Upper lobe of left lung (tissue), 4 donors: Measurements from ENCODE around the gene MUCL3.

Source experiments
- CTCF ChIP-seq, 6 experiments: fragments of 450-650 bp in 4 of 6; fragments of 200-600 bp in 2 of 6; sonication (generic) in 2 of 6; IDR thresholded peaks; one replicate each; pipeline ENCODE4 v1.5.1; 2016 to 2019; ENCODE audit warnings: antibody characterized with exemption in 6 of 6
- EP300 ChIP-seq, 4 donors: sonication (generic); formaldehyde crosslinking; IDR thresholded peaks; one replicate each; pipeline ENCODE4 v1.5.1; 2017; ENCODE audit warnings: antibody characterized with exemption in 4 of 4, control low read depth in 2 of 4
- POLR2A ChIP-seq, 4 donors: fragments of 450-650 bp; IDR thresholded peaks; one replicate each; pipeline ENCODE4 v1.5.1; 2016 to 2017; ENCODE audit warnings: antibody characterized with exemption in 4 of 4, mild to moderate bottlenecking in 2 of 4
- POLR2AphosphoS5 ChIP-seq, 2 donors: sonication (generic); formaldehyde crosslinking; IDR thresholded peaks; one replicate each; pipeline ENCODE4 v1.5.1; 2017; ENCODE audit warnings: antibody characterized with exemption in 2 of 2

DNA sequence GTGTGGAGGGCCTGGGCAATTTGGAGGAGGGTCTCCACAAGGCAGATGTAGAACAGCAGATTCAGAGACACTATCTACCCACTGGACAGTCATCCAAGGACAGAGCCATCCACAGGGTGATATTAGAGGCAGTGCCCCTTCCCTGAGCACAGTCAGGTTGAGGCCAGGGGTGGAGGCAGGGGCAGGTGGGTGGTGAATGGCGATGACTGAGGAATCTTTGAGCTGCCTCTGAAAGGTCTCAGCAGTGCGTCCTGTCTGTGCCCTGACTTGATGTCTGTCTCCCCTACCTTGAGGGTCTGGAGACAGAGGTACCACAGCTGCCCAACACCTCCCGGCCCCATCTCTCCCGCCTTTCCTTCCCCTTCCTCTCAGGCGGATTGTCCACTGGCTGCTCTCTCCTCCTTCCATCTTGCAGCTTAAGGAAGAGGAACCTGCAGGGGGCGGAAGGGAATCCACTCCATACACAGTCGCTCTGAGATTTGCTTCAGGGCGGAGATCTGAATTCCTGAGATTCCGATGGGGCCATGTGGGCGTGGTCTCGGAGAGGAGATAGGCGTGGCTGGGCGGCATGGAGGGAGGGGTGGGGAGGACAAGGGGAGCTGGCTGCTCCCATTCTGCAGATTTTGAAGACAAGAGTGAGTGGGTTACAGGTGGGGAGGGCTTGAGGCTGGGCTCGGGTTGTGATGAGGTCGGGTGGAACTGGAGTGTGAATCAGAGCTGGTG, 1.7 kb downstream of the MUCL3 start:
- TF ChIP-seq CTCF (IDR thresholded peaks at IDR 0.05) (peak in 5 of 6 experiments; percentile 36 to 77 (median 60)), POLR2A (IDR thresholded peaks at IDR 0.05) (peak in 1 of 4 donors; percentile 18), EP300 (IDR thresholded peaks at IDR 0.05) (no peak), POLR2AphosphoS5 (IDR thresholded peaks at IDR 0.05) (no peak)
